B cell (primary cell): ENCODE data around the gene PSMD5. TPM values are rescaled to one million over a fixed set of nuclear protein-coding genes. Genes with fewer than 3 reads are reported as not detected.

Source experiments
- ATAC-seq: fragments of 200-7000 bp; cut with Tn5 transposase; one replicate; pipeline ENCODE4 v1.10.0; 2021; ENCODE audit warnings: low read depth, mild to moderate bottlenecking, moderate number of reproducible peaks, moderate library complexity
- CTCF ChIA-PET: fragments of 350-600 bp; sonication (Branson Sonifier 250); formaldehyde crosslinking; loops from one replicate; lab custom pipeline; 2021; ENCODE audit warnings: antibody characterized with exemption, inconsistent platforms; lab: Charles Lee
- POLR2A ChIA-PET: fragments of 350-600 bp; sonication (Branson Sonifier 250); formaldehyde crosslinking; loops from one replicate; lab custom pipeline; 2021; ENCODE audit warnings: antibody characterized with exemption; lab: Charles Lee
- DNase-seq: peaks from one replicate; pipeline ENCODE4 v3.0.0; 2013
- H2AFZ ChIP-seq: 2 replicates; pipeline ENCODE4 v1.6.1; 2012; ENCODE audit warnings: mild to moderate bottlenecking, low read depth, low read length; ENCODE audit not compliant: insufficient read depth, poor library complexity, severe bottlenecking
- H3K27ac ChIP-seq, 2 donors: 1 replicate in 1 of 2; 2 replicates in 1 of 2; pipeline ENCODE4 v1.5.1; 2012 to 2013; ENCODE audit warnings: low read length in 2 of 2, mild to moderate bottlenecking in 2 of 2, moderate library complexity in 1 of 2
- H3K27me3 ChIP-seq, 4 experiments: fragments of 200-600 bp in 1 of 4; sonication (generic) in 1 of 4; replicated peaks in 1 of 4; 1 replicate in 2 of 4; 2 replicates in 2 of 4; pipeline versions ENCODE4 v1.6.1 to v1.7.0; 2013 to 2016; ENCODE audit warnings: low read length in 3 of 4, mild to moderate bottlenecking in 2 of 4, mixed read lengths in 1 of 4, moderate library complexity in 1 of 4; ENCODE audit not compliant: insufficient read depth in 4 of 4, control insufficient read depth in 3 of 4; ENCODE audit errors: control extremely low read depth in 1 of 4
- H3K36me3 ChIP-seq, 2 experiments: replicated peaks in 1 of 2; 1 replicate in 1 of 2; 2 replicates in 1 of 2; pipeline versions ENCODE4 v1.6.1 to v1.7.1; 2013; ENCODE audit warnings: low read length in 1 of 2; ENCODE audit not compliant: insufficient read depth in 2 of 2, control insufficient read depth in 1 of 2; ENCODE audit errors: control extremely low read depth in 1 of 2, extremely low read depth in 1 of 2
- H3K4me1 ChIP-seq, 2 donors: fragments of 200-600 bp in 1 of 2; sonication (generic) in 1 of 2; 1 replicate in 1 of 2; 2 replicates in 1 of 2; pipeline versions ENCODE4 v1.5.1 to v1.6.1; 2013 to 2017; ENCODE audit warnings: low read length in 2 of 2; ENCODE audit not compliant: control insufficient read depth in 2 of 2, insufficient read depth in 2 of 2
- H3K4me2 ChIP-seq: replicated peaks from 2 replicates; pipeline ENCODE3; 2012; ENCODE audit warnings: mild to moderate bottlenecking, low read depth, low read length; ENCODE audit not compliant: poor library complexity, severe bottlenecking
- H3K4me3 ChIP-seq, 5 experiments: fragments of 200-600 bp in 1 of 5; sonication (generic) in 1 of 5; 1 replicate in 3 of 5; 2 replicates in 2 of 5; pipeline versions ENCODE4 v1.5.1 to v1.7.0; 2011 to 2016; ENCODE audit warnings: low read length in 4 of 5, mild to moderate bottlenecking in 4 of 5, low read depth in 2 of 5, control low read depth in 1 of 5, moderate library complexity in 1 of 5; ENCODE audit not compliant: insufficient read depth in 1 of 5; ENCODE audit errors: control extremely low read depth in 1 of 5, extremely low read depth in 1 of 5
- H3K79me2 ChIP-seq: fragments of 200-600 bp; sonication (generic); one replicate; pipeline ENCODE4 v1.6.0; 2016; ENCODE audit warnings: low read length; ENCODE audit not compliant: control insufficient read depth, insufficient read depth
- H3K9ac ChIP-seq: fragments of 200-600 bp; sonication (generic); 2 replicates; pipeline ENCODE4 v1.6.1; 2017; ENCODE audit warnings: mild to moderate bottlenecking, low read length, moderate library complexity
- H3K9me3 ChIP-seq, 3 donors: one replicate each; pipeline versions ENCODE4 v1.6.1 to v1.7.1; 2013; ENCODE audit warnings: low read length in 2 of 3; ENCODE audit not compliant: control insufficient read depth in 2 of 3, insufficient read depth in 1 of 3; ENCODE audit errors: control extremely low read depth in 1 of 3
- H4K20me1 ChIP-seq: 2 replicates; pipeline ENCODE4 v1.6.0; 2012; ENCODE audit warnings: mild to moderate bottlenecking, low read length; ENCODE audit not compliant: insufficient read depth, control insufficient read depth, poor library complexity, severe bottlenecking
- H3K27ac Mint-ChIP-seq: one replicate; pipeline ENCODE4 v1.8.0; 2021; ENCODE audit warnings: mixed read lengths
- H3K27me3 Mint-ChIP-seq: one replicate; pipeline ENCODE4 v1.8.0; 2021; ENCODE audit warnings: mixed read lengths
- H3K4me1 Mint-ChIP-seq: one replicate; pipeline ENCODE4 v1.8.0; 2021; ENCODE audit warnings: mixed read lengths
- H3K4me3 Mint-ChIP-seq: one replicate; pipeline ENCODE4 v1.8.0; 2021; ENCODE audit warnings: mixed read lengths
- H3K9me3 Mint-ChIP-seq: one replicate; pipeline ENCODE4 v1.8.0; 2022; ENCODE audit warnings: mixed read lengths; ENCODE audit not compliant: insufficient read depth
- EZH2 ChIP-seq: IDR thresholded peaks from 2 replicates; pipeline ENCODE4 v1.6.1; 2012; ENCODE audit warnings: borderline replicate concordance, low read depth, mild to moderate bottlenecking, moderate library complexity, low read length; ENCODE audit not compliant: insufficient read depth, poor library complexity, severe bottlenecking
- WGBS: methylation state at CpG from one replicate; pipeline ENCODE4 v1.1.5; 2013; ENCODE audit warnings: missing lambda C conversion rate; ENCODE audit not compliant: insufficient coverage; 5-methylcytosine and 5-hydroxymethylcytosine counted together
- intact Hi-C: fragments of 100-400 bp; cut with micrococcal nuclease; formaldehyde crosslinking; loops from one replicate; pipeline ENCODE4 v1.10.0; 2022
- polyA plus RNA-seq: library from polyadenylated mRNA; depleted of rRNA; stranded (reverse); fragments of >200 nt; gene quantifications from 2 replicates; pipeline ENCODE4 v1.2.3, GENCODE V29; 2012
- total RNA-seq, 2 donors: library from RNA; stranded (reverse); fragments of 120-200 nt in 1 of 2; gene quantifications; 1 replicate in 1 of 2; 2 replicates in 1 of 2; pipeline versions ENCODE4 v1.2.3 to v1.2.4, GENCODE V29; 2013 to 2022
- TF ChIP-seq, protein P1 (sequence below): fragments of 200-600 bp; IDR thresholded peaks from one replicate; pipeline ENCODE4 v1.8.0; 2022; ENCODE audit warnings: antibody characterized with exemption, mild to moderate bottlenecking

PSMD5 gene
- total and polyA plus RNA-seq, 2 donors (not counting 1 experiment from before 2014, with no cell fraction given), result 7.4 to 25.3 TPM

DNA sequence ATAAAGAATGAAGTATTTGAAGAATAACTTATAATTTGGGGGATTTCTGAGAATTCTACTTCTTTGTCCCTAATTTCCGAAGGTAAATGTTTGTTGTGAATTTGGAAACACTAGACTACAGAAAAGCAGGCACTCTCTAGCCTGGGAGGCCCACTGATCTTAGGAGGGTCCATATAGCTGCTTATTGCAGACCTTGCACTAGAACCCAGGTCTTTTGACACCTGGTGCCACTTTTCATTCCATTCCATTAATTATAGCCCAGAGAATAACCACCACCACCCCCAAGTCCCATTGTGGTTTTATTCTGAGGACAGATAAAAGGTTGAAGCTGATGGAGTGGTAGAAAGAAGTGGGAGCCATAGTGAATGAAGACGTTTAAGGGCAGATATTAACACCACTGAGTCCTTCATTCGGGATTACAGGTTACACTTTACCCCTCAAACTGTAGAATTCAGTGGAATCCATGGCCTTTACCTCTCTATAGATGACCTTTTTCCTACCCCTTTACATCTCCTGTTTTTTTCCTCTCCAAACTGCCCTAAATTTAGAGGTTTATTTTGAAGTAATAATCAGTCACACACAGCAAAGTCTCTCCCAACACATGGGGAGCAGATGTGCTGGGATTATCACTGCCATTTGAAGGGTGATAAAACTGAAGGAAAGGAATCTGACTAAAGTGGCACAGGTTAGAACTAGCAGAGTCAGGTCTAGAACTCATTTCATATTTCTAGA, 12.0 kb upstream of the PSMD5 start:
- Histone ChIP-seq H3K9me3 (no peaks in the 10 kb centered on the region), H3K4me3 (no peak overlapping the region), H3K9ac (no peak overlapping the region), H3K36me3 (peaks cover 6 to 23% of the 10 kb centered on the region in 2 experiments), H3K27me3 (no peaks in the 10 kb centered on the region), H4K20me1 (peaks cover 5% of the 10 kb centered on the region), H3K27ac (no peak overlapping the region), H3K79me2 (peaks cover 25% of the 10 kb centered on the region), H2AFZ (no peak overlapping the region), H3K4me1 (peaks cover 0 to 6% of the 10 kb centered on the region in 2 donors), H3K4me2 (no peak overlapping the region)
- ChIA-PET POLR2A (no interaction called here), CTCF (no interaction called here)
- Mint-ChIP-seq H3K4me1 (peaks cover 4% of the 10 kb centered on the region), H3K4me3 (no peak overlapping the region), H3K9me3 (no peaks in the 10 kb centered on the region), H3K27ac (no peak overlapping the region), H3K27me3 (no peaks in the 10 kb centered on the region)
- no peak for TF ChIP-seq EZH2
- TF ChIP-seq, protein P1, sequence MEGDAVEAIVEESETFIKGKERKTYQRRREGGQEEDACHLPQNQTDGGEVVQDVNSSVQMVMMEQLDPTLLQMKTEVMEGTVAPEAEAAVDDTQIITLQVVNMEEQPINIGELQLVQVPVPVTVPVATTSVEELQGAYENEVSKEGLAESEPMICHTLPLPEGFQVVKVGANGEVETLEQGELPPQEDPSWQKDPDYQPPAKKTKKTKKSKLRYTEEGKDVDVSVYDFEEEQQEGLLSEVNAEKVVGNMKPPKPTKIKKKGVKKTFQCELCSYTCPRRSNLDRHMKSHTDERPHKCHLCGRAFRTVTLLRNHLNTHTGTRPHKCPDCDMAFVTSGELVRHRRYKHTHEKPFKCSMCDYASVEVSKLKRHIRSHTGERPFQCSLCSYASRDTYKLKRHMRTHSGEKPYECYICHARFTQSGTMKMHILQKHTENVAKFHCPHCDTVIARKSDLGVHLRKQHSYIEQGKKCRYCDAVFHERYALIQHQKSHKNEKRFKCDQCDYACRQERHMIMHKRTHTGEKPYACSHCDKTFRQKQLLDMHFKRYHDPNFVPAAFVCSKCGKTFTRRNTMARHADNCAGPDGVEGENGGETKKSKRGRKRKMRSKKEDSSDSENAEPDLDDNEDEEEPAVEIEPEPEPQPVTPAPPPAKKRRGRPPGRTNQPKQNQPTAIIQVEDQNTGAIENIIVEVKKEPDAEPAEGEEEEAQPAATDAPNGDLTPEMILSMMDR, result no peak
- intact Hi-C loops, result no loop called here
- no CpG with 5 or more reads among the region's 3 CpGs for WGBS
- no peak for DNase-seq
- no peak for ATAC-seq

DNA sequence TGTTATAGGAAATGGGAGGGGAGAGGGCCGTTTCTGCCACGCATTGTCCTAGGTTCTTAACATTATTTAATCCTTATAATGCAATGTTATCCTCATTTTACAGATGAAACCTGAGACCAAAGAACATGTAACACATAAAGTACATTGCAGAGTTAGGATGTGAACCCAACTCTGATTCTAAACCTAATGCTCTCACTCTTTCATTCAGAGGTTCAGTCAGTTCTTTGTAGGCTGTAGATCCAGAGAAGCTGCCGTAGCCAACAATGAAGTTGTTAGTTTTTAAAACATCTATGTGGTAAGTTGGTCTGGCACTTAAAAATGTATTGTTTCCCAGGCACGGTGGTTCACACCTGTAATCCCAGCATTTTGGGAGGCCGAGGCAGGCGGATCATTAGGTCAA, 10.5 kb upstream of the PSMD5 start:
- intact Hi-C loops, result no loop called here
- ATAC-seq, result no peak
- Histone ChIP-seq H3K4me2 (no peak overlapping the region), H3K36me3 (peaks cover 6 to 23% of the 10 kb centered on the region in 2 experiments), H3K4me1 (no peaks in the 10 kb centered on the region), H4K20me1 (peaks cover 5% of the 10 kb centered on the region), H3K9ac (no peak overlapping the region), H3K4me3 (no peak overlapping the region), H3K27me3 (no peaks in the 10 kb centered on the region), H2AFZ (no peak overlapping the region), H3K9me3 (no peaks in the 10 kb centered on the region), H3K27ac (no peak overlapping the region), H3K79me2 (peaks cover 30% of the 10 kb centered on the region)
- 97% methylated on average over 3 of the region's 6 CpGs for WGBS
- no peaks in the 10 kb centered on the region for H3K4me1 Mint-ChIP-seq
- ChIA-PET CTCF (no interaction called here), POLR2A (no interaction called here)
- no peak for DNase-seq
- no peaks in the 10 kb centered on the region for H3K27me3 Mint-ChIP-seq
- H3K4me3 Mint-ChIP-seq, result no peak overlapping the region
- no peak overlapping the region for H3K27ac Mint-ChIP-seq
- TF ChIP-seq, protein P1, result no peak
- TF ChIP-seq EZH2, result no peak
- H3K9me3 Mint-ChIP-seq, result no peaks in the 10 kb centered on the region
